Stimulated activated naive CD4-positive, alpha-beta T cell (primary cell): ENCODE data around the gene COG5.
"Not testable (repeated sequence)": the region's sequence is repeated elsewhere in the genome, so short reads cannot be mapped to it uniquely, and the experiment has no call there.

Source experiments
- DNase-seq, 6 experiments: peaks; one replicate each; lab custom pipeline; 2025; lab: John Stamatoyannopoulos, UW

COG5 gene

GRCh38 chr7:107179326-107180164 lies 384.2 kb downstream of the COG5 start:
- DNase-seq = no peak

DNA sequence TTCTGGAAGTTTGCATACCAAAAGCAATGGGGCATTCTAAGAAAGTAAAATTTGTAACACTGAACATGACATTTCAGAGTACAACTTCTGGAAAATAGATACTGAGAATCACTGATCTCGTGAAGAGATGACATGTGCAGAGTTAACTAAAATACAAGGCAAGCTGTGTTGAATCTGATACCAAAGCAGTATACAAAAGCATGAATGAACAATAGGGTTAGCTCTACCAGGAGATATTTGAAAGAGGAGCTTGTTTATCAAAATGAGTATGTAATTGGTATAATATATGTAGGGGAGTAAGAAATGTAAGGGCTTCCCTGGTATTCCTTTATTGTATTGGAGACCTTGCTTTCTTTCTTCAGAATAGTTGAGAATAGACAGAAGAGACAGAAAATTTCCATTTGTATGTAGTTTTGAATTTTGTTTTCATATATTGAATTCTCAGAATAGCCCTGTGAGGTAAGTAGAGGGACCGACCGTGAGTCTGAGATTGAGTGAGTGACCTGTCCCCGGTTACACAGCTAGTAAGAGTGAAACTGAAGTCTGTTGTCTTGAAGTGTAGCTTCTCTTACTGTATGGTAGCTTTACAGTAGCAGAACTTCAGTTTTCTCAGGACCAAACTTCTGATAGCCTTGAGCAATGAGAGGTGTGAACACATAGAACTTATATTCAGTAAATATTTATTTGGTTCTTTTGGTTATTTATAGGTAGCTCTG lies 389.9 kb downstream of the COG5 start:
- no peak for DNase-seq

GRCh38 chr7:107173191-107173590 lies 390.5 kb downstream of the COG5 start:
- no peak for DNase-seq

DNA sequence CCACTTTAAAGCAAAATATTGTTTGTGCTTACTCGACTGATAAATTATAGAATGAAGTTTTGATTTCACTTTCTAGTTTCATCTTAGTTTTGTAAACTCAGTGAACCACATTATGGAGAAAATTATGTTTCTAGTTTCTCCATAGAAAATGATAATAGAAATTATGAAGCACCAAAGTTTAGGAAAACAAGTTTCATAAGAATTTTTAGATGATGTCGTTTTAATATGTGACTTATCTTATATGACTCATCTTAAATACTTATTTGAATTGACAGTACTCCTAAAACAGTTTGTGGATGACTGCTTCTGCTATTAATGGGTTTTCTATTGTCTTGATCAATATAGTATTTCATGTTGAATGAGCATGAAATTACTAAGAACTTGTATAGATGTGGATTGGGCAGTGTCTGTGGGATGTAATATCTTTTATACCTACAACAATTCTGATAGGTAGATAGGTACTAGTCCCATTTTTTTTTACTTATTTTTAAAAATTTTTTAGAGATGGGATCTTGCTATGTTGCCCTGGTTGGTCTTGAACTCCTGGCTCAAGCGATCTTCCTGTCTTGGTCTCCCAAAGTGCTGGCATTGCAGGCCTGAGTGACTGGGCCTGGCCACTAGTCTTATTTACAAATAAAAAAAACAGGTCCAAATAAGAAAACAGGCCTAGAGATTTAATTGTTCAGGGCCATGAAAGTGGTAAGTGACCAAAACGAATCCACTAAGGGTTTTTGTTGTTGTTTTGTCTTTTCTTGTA lies 391.3 kb downstream of the COG5 start:
- DNase-seq = no peak

DNA sequence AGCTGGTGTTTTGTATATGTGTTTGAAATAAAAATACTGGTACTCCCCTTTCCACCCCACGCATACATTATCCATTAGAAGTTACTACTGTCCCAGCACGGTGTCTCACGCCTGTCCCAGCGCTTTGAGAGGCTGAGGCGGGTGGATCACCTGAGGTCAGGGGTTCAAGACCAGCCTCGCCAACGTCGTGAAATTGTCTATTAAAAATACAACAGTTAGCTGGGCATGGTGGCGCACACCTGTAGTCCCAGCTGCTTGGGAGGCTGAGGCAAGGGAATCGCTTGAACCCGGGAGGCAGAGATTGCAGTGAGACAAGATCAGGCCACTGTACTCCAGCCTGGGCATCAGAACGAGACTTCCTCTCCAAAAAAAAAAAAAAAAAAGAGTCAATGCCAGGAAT lies 392.2 kb downstream of the COG5 start:
- peak in 1 of 6 experiments; percentile 6 for DNase-seq

DNA sequence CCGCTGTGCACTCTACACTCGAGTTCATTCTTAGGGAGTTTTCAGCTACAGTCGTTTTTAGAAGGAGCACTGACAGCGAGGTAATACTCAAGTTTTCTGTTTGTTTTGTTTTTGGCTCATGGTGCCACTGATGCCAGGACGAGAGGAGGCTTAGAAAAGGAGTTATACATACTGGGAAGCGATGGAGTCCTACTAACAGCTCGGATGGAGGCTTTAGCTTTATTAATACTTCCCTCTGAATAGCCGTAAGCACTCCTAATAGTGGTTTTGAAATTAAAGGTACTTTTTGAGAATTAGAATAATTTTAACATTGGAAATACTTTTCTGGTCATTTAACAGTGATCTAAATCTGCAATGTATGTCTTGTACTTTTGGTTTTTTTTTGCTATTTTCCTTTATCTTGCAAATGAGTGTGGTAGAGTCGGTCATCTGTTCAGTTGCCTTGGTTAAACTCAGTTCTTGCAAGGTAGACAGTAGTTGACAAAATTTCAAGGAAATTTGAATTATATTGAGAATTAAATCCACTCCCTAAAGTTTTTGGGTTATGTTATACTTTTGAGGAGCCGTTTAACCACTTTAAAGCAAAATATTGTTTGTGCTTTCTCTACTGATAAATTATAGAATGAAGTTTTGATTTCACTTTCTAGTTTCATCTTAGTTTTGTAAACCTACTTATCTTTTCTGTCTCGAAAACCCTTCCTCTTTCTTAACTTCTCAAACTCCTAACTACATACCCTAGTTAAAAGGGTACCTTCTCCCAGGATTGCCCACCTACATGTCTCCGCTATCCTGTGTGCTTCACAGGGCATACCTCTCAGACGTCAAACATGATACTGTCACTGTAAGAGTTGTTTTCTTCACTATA lies 393.4 kb downstream of the COG5 start:
- peak in 1 of 6 experiments; percentile 11 for DNase-seq

DNA sequence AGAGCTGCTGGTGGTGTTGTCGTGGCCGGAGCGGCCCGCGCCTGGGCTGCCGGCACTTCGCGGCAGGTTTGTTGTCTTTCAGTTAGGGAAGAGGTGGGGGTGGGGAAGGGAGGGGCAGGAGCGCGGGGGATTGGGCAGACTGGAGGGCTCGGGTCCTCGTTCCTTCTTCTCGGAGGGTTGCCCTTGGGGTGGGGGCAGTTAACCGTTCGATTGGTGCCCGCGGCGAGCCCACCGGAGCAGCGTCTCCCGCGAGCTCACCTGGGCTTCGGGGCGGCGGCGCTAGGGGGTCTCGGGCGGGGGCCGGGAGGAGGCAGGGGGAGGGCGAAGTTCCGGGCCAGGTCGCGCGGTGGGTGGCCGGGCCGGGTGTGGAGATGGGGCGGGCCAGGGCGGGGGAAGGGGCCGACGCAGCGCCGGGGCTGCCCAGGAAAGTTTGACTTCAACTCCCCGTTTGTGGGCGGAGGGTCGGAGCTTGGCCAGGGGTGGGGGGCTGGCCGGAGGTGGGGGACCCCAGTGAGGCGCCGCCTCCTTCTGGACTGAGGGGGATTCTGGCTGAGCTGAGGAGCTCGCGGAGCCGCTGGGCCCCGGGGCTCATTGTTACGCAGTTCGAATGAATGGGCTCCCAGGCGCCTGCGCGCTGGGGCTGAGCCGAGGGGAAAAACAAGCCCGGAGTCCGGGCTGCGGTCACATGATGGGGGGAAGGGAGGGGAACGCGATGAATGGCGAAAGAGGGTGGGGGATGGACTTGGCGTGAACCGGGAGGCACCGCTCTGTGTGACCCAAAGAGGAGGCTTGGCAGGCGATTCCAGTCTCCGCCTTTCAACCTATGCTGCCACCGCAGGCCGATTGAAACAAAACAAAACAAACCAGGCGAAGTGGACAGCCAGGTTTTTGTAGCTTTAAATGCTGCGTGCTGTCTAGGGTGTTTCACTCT lies 394.3 kb downstream of the COG5 start:
- peak; percentile 56 to 85 (median 74) for DNase-seq

DNA sequence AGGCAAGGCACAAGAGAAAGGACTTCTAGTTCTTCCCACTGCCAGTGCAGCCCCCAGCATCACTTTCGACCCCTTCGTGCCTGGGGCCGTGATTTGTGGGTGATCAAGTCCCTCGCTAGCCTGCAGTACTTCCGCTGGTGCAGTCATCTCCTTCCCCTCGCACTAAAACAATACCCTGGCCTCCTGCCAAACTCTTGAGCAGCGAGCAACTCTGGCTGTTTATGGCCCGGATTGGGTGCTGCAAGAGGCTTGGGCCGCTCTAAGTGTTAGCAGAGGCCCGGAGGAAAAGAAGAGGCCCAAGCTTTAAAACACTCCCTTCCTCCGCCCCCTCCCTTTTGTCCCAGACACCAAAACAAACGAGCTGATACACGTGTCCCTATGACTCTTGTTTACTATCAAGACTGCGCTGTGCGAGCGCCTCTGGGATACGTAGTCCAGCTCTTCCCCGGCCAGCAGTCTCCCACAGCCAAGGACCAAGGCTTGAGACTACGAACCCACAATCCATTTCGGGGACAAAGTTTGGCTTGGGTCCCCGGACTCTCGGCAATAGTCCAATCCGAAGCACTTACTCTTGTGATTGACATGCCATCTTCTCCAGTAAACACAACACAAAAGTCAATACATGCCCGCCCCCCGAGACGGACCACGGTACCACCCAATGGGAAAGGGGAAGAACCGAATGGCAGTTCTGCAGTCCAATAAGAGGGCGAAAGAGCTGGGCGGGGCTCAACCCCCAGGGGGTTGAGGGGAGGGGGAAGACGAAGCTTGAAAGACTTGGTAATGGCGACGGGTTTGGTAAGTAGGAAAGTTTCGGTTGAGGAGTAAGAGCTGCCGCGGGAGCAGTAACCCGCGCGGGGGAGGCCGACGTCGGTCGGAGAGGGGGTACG lies 395.2 kb downstream of the COG5 start, which contains the start of gene HBP1:
Gene HBP1 (plus strand): TSS at position 771 of the 887 bp plus-strand sequence. CDS start 10,891 bp downstream, outside the sequence.
- peak; percentile 93 to 100 (median 98) for DNase-seq

DNA sequence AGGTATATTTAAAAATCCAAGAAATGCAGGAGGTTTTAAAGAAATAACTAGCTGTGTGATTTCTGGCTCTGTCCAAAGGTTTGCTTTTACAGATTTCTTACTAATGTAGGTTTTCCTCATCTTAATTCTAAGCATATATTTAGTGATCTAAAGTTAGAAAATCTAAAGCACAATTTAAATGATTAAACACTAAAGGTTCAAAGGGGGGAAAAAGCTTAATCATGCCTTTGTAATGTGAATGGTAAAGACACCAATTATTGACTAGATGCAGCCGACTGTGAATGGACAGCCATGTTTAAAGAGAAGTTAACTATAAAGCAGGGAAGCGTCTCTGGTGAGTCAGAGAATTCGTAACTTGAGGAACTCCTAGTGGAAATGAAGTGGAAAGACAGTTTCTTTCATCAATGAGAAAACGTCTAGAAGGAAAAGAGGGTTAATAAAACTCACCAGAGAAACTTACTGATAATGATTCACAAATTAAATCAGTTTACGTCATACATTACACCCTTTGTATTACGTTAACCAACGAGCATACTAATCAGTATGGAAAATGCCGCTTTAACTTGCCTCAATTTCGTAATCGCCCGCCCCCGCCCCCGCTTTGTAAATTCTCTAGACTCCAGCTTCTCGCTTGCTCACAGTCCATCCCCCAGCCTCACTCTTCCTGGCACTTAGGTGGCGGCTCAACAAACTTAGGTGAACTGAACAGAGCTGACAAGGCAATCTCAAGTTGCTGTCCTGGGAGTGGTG lies 396.1 kb downstream of the COG5 start:
- DNase-seq = peak; percentile 77 to 93 (median 88)

DNA sequence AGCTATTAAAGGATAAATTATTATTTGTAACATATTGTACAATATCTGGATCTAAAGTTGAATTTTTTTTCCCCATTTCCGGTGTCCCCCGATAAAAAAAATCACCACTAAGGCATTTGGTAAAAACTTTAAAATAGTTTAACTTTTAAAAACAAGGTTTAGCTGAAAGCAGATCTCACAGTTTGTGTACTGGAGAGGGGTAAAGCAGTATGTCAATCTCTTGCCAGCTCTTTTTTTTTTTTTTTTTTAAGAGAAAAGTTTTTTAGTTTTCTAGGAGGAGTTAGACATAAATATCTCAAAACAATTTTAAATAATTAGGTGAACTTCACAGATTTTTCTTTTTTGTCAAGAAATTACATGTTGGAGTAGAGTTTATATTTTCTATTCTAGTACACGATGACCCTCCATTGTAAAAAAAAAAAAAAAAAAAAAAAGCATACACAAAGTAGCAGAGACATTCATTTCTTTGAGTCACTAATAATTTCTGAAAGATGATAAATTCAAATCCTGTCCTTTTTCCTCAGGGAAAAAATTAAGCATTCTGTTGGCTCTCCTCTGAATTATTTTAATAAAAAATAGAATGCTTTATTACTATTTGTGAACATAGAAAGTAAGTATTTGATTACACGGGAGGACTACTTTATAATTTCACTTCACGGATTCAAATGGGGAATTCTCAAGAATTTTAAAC lies 396.8 kb downstream of the COG5 start:
- no peak for DNase-seq

GRCh38 chr7:107165341-107165740 lies 398.4 kb downstream of the COG5 start:
- DNase-seq = no peak

DNA sequence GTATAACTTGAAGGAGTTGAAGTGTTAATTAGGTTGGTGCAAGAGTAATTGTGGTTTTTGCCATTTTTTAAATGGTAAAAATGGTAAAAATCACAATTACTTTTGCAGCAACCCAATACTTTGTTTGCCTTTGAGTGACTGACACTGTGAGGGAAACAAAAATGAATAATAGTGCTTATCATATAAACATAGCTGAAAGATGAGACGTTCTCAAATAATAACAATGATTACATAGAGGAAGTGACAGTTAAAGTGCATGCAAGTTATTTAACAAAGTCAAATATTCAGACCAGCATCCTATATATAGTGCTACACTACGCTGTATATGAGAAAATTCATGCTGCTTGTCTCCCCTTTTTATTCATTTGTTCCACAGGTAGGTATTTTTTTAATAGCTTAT lies 399.6 kb downstream of the COG5 start:
- DNase-seq = no peak

DNA sequence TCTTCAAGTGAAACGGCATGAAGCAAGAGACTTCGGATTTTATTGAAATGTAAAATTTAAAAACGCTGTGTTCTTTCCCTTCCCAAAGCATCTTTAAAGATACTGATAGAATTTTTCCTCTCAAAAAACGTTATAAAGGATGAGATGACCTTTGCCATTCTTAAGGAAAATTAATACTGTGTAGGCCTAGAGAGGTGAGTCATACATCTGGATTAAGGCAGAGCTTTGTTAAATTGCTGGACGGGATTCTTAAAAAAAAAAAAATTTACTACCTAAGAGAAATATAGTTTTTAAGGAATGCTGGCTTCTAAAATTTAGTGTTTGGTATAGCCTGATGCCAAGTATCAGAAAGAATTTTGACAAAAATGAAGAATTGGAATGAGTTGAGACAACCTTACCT lies 401.2 kb downstream of the COG5 start:
- no peak for DNase-seq

DNA sequence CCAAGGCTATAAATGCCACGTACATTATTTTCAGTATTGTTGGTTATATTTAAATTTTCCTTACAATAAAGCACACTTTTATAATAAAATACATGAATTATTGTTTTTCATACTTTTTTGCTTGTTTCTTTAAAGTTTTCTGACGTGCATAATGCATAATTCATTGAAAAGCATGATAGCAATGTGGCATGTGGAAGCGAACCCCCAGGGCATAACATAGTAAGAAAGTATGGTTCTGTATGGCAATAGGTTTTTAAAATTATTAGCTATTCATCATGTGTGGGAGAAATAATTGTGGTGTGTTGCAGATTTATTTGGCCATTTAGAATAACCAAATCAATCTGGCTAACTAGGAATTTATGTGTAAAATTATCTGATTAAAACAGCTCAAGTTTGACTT lies 402.3 kb downstream of the COG5 start:
- DNase-seq = no peak

DNA sequence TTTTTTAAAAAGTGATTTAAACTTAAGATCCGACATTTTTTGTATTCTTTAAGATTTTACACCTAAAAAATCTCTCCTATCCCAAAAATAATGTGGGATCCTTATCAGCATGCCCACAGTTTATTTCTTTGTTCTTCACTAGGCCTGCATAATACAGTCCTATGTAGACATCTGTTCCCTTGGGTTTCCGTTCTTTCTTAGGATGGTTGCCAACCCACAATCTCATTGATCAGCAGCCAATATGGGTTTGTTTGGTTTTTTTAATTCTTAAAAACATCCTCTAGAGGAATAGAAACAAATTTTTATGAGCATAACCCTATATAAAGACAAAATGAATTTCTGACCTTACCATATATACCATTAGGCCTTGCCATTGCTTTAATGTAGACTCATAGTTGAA lies 403.3 kb downstream of the COG5 start:
- no peak for DNase-seq

DNA sequence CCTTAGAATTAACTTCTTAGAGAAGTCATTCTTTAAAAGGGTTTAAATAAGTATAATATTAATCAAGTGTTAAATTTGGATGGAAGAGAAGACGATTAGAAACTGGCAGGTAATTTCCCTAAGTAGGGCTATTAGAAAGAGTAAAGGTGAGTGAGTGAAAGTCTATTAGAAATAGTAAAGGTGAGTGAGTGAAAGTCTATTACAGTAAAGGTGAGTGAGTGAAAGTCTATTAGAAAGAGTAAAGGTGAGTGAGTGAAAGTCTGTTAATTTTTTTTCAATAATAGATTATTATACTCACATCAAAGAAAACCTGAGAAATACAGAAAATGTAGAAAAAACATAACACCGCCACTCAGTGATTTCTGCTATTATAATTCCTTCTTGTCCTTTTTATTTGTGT lies 405.7 kb downstream of the COG5 start:
- DNase-seq = no peak

GRCh38 chr7:107157091-107157490 lies 406.6 kb downstream of the COG5 start:
- no peak for DNase-seq

- DNase-seq = not testable (repeated sequence)
Measured at GRCh38 chr7:107155726-107156125, 408.0 kb downstream of the COG5 start.
